ENCODE data around the gene FBXW11.

The FBXW11 gene

GRCh38 chr5:172008111-172008455, 1.6 kb upstream of the FBXW11 start:
- in situ Hi-C loops (cut with MboI; ENCODE audit: low sequenced_read_pairs): no loop called here
- no peak for DNase-seq (ENCODE audit: low spot score in 2 of 2)
- Histone ChIP-seq H3K9me3 (no peaks in the 10 kb centered on the region), H3K27me3 (ENCODE audit: low read depth) (no peaks in the 10 kb centered on the region), H3K36me3 (replicated peaks) (peaks cover 8% of the 10 kb centered on the region), H3K4me1 (peaks cover 41% of the 10 kb centered on the region), H3K4me3 (no peak overlapping the region; the same call in 1 of the 2 replicates)

- in situ Hi-C loops (cut with MboI; ENCODE audit: low sequenced_read_pairs): no loop called here
- H3K4me1 ChIP-seq: peaks cover 41% of the 10 kb centered on the region
- H3K36me3 ChIP-seq (replicated peaks): peaks cover 10% of the 10 kb centered on the region
- H3K27me3 ChIP-seq (ENCODE audit: low read depth): no peaks in the 10 kb centered on the region
- DNase-seq (ENCODE audit: low spot score in 2 of 2): no peak
- H3K4me3 ChIP-seq: peak overlapping the region; percentile 95
- no peaks in the 10 kb centered on the region for H3K9me3 ChIP-seq
These were observed 1.0 kb upstream of the FBXW11 start for GRCh38 chr5:172007175-172008110.

- peak in 1 of 2 experiments; percentile 46 for DNase-seq (ENCODE audit: low spot score in 2 of 2)
- Histone ChIP-seq H3K9me3 (no peaks in the 10 kb centered on the region), H3K4me1 (peaks cover 49% of the 10 kb centered on the region), H3K27me3 (ENCODE audit: low read depth) (no peaks in the 10 kb centered on the region), H3K4me3 (peak overlapping the region; percentile 95), H3K36me3 (replicated peaks) (peaks cover 10% of the 10 kb centered on the region)
- in situ Hi-C loops (cut with MboI; ENCODE audit: low sequenced_read_pairs): no loop called here
These were observed 624 bp downstream of the FBXW11 start for GRCh38 chr5:172005708-172006320.

GRCh38 chr5:172004824-172005237, 1.6 kb downstream of the FBXW11 start:
- Histone ChIP-seq H3K4me3 (peak overlapping the region; percentile 95), H3K27me3 (ENCODE audit: low read depth) (no peaks in the 10 kb centered on the region), H3K9me3 (no peaks in the 10 kb centered on the region), H3K4me1 (peaks cover 47% of the 10 kb centered on the region), H3K36me3 (replicated peaks) (peaks cover 10% of the 10 kb centered on the region)
- no peak for DNase-seq (ENCODE audit: low spot score in 2 of 2)
- in situ Hi-C loops (cut with MboI; ENCODE audit: low sequenced_read_pairs): no loop called here

GRCh38 chr5:172003746-172004145, 2.7 kb downstream of the FBXW11 start:
- Histone ChIP-seq H3K4me1 (peaks cover 41% of the 10 kb centered on the region), H3K4me3 (no peak overlapping the region), H3K27me3 (ENCODE audit: low read depth) (no peaks in the 10 kb centered on the region), H3K9me3 (no peaks in the 10 kb centered on the region), H3K36me3 (replicated peaks) (peaks cover 10% of the 10 kb centered on the region)
- DNase-seq (ENCODE audit: low spot score in 2 of 2): no peak
- in situ Hi-C loops (cut with MboI; ENCODE audit: low sequenced_read_pairs): no loop called here

GRCh38 chr5:172002840-172003512, 3.5 kb downstream of the FBXW11 start:
- peaks cover 38% of the 10 kb centered on the region for H3K4me1 ChIP-seq
- no peak for DNase-seq (ENCODE audit: low spot score in 2 of 2)
- no peaks in the 10 kb centered on the region for H3K9me3 ChIP-seq
- in situ Hi-C loops (cut with MboI; ENCODE audit: low sequenced_read_pairs): no loop called here
- H3K27me3 ChIP-seq (ENCODE audit: low read depth): no peaks in the 10 kb centered on the region
- no peak overlapping the region for H3K4me3 ChIP-seq
- peaks cover 10% of the 10 kb centered on the region for H3K36me3 ChIP-seq (replicated peaks)

- peaks cover 10% of the 10 kb centered on the region for H3K36me3 ChIP-seq (replicated peaks)
- H3K4me3 ChIP-seq: no peak overlapping the region
- no peaks in the 10 kb centered on the region for H3K9me3 ChIP-seq
- in situ Hi-C loops (cut with MboI; ENCODE audit: low sequenced_read_pairs): no loop called here
- H3K27me3 ChIP-seq (ENCODE audit: low read depth): no peaks in the 10 kb centered on the region
- H3K4me1 ChIP-seq: peaks cover 35% of the 10 kb centered on the region
- peak in 1 of 2 experiments; percentile 35 for DNase-seq (ENCODE audit: low spot score in 2 of 2)
These were observed 4.1 kb downstream of the FBXW11 start for GRCh38 chr5:172002310-172002709.

- Histone ChIP-seq H3K27me3 (ENCODE audit: low read depth) (no peaks in the 10 kb centered on the region), H3K36me3 (replicated peaks) (0 out of 2 replicates have a peak, but pooled peaks cover 8% of the 10 kb centered on the region), H3K4me3 (no peak overlapping the region), H3K4me1 (peaks cover 31% of the 10 kb centered on the region), H3K9me3 (no peaks in the 10 kb centered on the region)
- no peak for DNase-seq (ENCODE audit: low spot score in 2 of 2)
- in situ Hi-C loops (cut with MboI; ENCODE audit: low sequenced_read_pairs): no loop called here
These were observed 6.6 kb downstream of the FBXW11 start for GRCh38 chr5:171999877-172000276.

- H3K9me3 ChIP-seq: no peaks in the 10 kb centered on the region
- no peak for DNase-seq (ENCODE audit: low spot score in 2 of 2)
- no peak overlapping the region for H3K4me3 ChIP-seq
- no peaks in the 10 kb centered on the region for H3K27me3 ChIP-seq (ENCODE audit: low read depth)
- in situ Hi-C loops (cut with MboI; ENCODE audit: low sequenced_read_pairs): no loop called here
- peaks cover 24% of the 10 kb centered on the region for H3K4me1 ChIP-seq
- 0 out of 2 replicates have a peak, but pooled peaks cover 8% of the 10 kb centered on the region for H3K36me3 ChIP-seq (replicated peaks)
These were observed 7.3 kb downstream of the FBXW11 start for GRCh38 chr5:171999100-171999499.

- H3K9me3 ChIP-seq: no peaks in the 10 kb centered on the region
- H3K27me3 ChIP-seq (ENCODE audit: low read depth): no peaks in the 10 kb centered on the region
- 0 out of 2 replicates have a peak, but pooled peaks cover 4% of the 10 kb centered on the region for H3K36me3 ChIP-seq (replicated peaks)
- no peak overlapping the region for H3K4me3 ChIP-seq
- in situ Hi-C loops (cut with MboI; ENCODE audit: low sequenced_read_pairs): no loop called here
- peaks cover 16% of the 10 kb centered on the region for H3K4me1 ChIP-seq
- DNase-seq (ENCODE audit: low spot score in 2 of 2): no peak
These were observed 9.4 kb downstream of the FBXW11 start for GRCh38 chr5:171997011-171997410.

- Histone ChIP-seq H3K36me3 (replicated peaks) (0 out of 2 replicates have a peak, but pooled peaks cover 7% of the 10 kb centered on the region), H3K9me3 (no peaks in the 10 kb centered on the region), H3K4me3 (no peak overlapping the region), H3K4me1 (peaks cover 2% of the 10 kb centered on the region), H3K27me3 (ENCODE audit: low read depth) (no peaks in the 10 kb centered on the region)
- DNase-seq (ENCODE audit: low spot score in 2 of 2): no peak
- in situ Hi-C loops (cut with MboI; ENCODE audit: low sequenced_read_pairs): no loop called here
These were observed 13.6 kb downstream of the FBXW11 start for GRCh38 chr5:171992813-171993212.

- Histone ChIP-seq H3K4me1 (no peaks in the 10 kb centered on the region), H3K36me3 (replicated peaks) (0 out of 2 replicates have a peak, but pooled peaks cover 7% of the 10 kb centered on the region), H3K27me3 (ENCODE audit: low read depth) (no peaks in the 10 kb centered on the region), H3K4me3 (no peak overlapping the region), H3K9me3 (no peaks in the 10 kb centered on the region)
- no peak for DNase-seq (ENCODE audit: low spot score in 2 of 2)
- in situ Hi-C loops (cut with MboI; ENCODE audit: low sequenced_read_pairs): no loop called here
These were observed 14.1 kb downstream of the FBXW11 start for GRCh38 chr5:171992305-171992704.

- in situ Hi-C loops (cut with MboI; ENCODE audit: low sequenced_read_pairs): no loop called here
- no peak overlapping the region for H3K4me3 ChIP-seq
- 0 out of 2 replicates have a peak, but pooled peaks cover 3% of the 10 kb centered on the region for H3K36me3 ChIP-seq (replicated peaks)
- no peaks in the 10 kb centered on the region for H3K4me1 ChIP-seq
- no peaks in the 10 kb centered on the region for H3K27me3 ChIP-seq (ENCODE audit: low read depth)
- H3K9me3 ChIP-seq: no peaks in the 10 kb centered on the region
- no peak for DNase-seq (ENCODE audit: low spot score in 2 of 2)
These were observed 15.8 kb downstream of the FBXW11 start for GRCh38 chr5:171990713-171991015.

Data from HAP-1 (cell line).